SH-SY5Y (cell line): ENCODE data around the gene FRMD5.

Experiments
- GATA2 ChIP-seq: IDR thresholded peaks from 2 replicates; pipeline ENCODE4 v1.6.1; 2011; ENCODE audit warnings: mild to moderate bottlenecking, low read depth, low read length
- GATA3 ChIP-seq: IDR thresholded peaks from 2 replicates; pipeline ENCODE4 v1.6.1; 2011; ENCODE audit warnings: low read depth, mild to moderate bottlenecking, low read length, moderate library complexity

DNA sequence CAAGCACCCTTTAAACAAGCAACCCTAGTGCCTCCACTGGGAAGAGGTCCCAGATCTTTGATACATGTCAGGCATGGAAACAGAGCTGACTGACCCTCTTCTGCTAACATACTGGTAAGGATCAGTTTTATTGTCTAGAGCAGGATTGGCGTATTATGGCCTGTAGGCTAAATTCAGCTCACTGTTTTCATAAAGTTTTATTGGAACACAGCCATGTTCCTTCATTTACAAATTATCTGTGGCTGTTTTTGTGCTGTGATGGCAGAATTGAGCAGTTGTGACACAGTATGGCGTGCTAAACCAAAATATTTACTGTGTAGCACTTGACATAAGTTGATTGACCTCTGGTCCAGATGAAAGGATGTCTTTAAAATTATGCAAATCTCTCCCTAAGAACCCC lies 323.2 kb downstream of the FRMD5 start:
- no peak for TF ChIP-seq GATA3
- no peak for TF ChIP-seq GATA2
